Kidney glomerular epithelial cell (primary cell): ENCODE results near the gene PI16.
A peak's percentile ranks its signal among the peaks of the same experiment; 100 is the strongest.
"Not testable (repeated sequence)": the region's sequence is repeated elsewhere in the genome, so short reads cannot be mapped to it uniquely, and the experiment has no call there.

Experiments used
- DNase-seq: peaks from one replicate; lab custom pipeline; 2025; lab: John Stamatoyannopoulos, UW

The PI16 gene

GRCh38 chr6:36928547-36928918 lies 26.0 kb upstream of the PI16 start:
- DNase-seq = no peak

GRCh38 chr6:36929152-36929551 lies 25.4 kb upstream of the PI16 start:
- no peak for DNase-seq

GRCh38 chr6:36929607-36930006 lies 24.9 kb upstream of the PI16 start:
- no peak for DNase-seq

- DNase-seq = no peak
Measured at GRCh38 chr6:36930483-36930882, 24.1 kb upstream of the PI16 start.

GRCh38 chr6:36933102-36933501 lies 21.4 kb upstream of the PI16 start:
- peak; percentile 22 for DNase-seq

GRCh38 chr6:36933519-36933918 lies 21.0 kb upstream of the PI16 start:
- no peak for DNase-seq

- DNase-seq = no peak
Measured at GRCh38 chr6:36934901-36935300, 19.6 kb upstream of the PI16 start.

GRCh38 chr6:36936824-36937223 lies 17.7 kb upstream of the PI16 start:
- DNase-seq = no peak

- DNase-seq = no peak
Measured at GRCh38 chr6:36937896-36938295, 16.6 kb upstream of the PI16 start.

GRCh38 chr6:36938536-36938935 lies 16.0 kb upstream of the PI16 start:
- DNase-seq = no peak

- not testable (repeated sequence) for DNase-seq
Measured at GRCh38 chr6:36939005-36939404, 15.5 kb upstream of the PI16 start.

- no peak for DNase-seq
Measured at GRCh38 chr6:36940027-36940426, 14.5 kb upstream of the PI16 start.

- DNase-seq = not testable (repeated sequence)
Measured at GRCh38 chr6:36941561-36941960, 13.0 kb upstream of the PI16 start.

GRCh38 chr6:36942329-36942728 lies 12.2 kb upstream of the PI16 start:
- not testable (repeated sequence) for DNase-seq

GRCh38 chr6:36944650-36945049 lies 9.9 kb upstream of the PI16 start:
- DNase-seq = no peak

- no peak for DNase-seq
Measured at GRCh38 chr6:36945301-36945700, 9.2 kb upstream of the PI16 start.

- no peak for DNase-seq
Measured at GRCh38 chr6:36946526-36946925, 8.0 kb upstream of the PI16 start.

GRCh38 chr6:36947570-36948351 lies 6.8 kb upstream of the PI16 start:
- no peak for DNase-seq

GRCh38 chr6:36949076-36949475 lies 5.5 kb upstream of the PI16 start:
- DNase-seq = not testable (repeated sequence)

- DNase-seq = no peak
Measured at GRCh38 chr6:36949636-36950035, 4.9 kb upstream of the PI16 start.

- no peak for DNase-seq
Measured at GRCh38 chr6:36953931-36954261, 642 bp upstream of the PI16 start.

- DNase-seq = no peak
Measured at GRCh38 chr6:36955136-36955535, 598 bp downstream of the PI16 start.

GRCh38 chr6:36955671-36956445 lies 1.3 kb downstream of the PI16 start:
- DNase-seq = no peak

GRCh38 chr6:36956446-36956820 lies 1.9 kb downstream of the PI16 start:
- DNase-seq = no peak
